ENCODE results near the gene SUCLG2.

Gene SUCLG2

DNA sequence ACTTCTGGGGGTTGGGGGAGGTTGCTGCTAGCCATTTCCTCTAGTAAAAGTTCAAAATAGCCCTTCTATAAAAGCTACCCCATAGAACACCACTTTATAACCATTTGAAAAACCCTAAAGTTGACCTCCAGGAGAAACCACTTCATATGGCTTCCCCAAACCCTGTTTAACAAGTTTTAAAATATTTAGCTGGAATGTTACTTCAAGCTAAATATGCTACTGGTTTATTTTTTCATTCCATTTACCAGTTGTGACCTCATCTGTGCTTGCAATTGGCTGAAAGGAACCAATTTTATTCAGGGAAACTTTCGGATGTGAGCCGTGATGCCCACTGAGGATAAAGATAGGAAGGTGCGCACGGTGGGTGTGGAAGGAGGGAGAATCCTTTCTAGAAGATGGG lies 221.3 kb downstream of the SUCLG2 start:
- no peak for DNase-seq

GRCh38 chr3:67431887-67432286 lies 222.5 kb downstream of the SUCLG2 start:
- DNase-seq = no peak

DNA sequence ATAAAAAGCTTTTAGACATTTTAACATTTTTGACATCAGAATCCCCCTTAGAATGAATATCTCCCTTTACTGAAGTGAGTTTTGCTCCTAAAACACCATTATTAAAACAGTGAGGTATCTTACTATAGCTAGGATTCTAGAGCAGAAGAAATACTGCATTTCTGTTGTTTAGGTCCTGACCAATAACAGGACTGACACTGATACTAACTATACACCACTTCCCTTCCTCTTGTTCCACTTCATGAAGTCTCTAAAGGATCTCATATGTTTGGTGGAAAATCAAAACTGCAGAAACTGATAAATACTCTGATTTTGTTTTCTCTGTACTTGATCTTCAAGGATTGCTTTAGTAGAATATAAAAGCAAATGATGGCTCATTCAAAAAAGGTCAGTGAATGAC lies 230.7 kb downstream of the SUCLG2 start:
- no peak for DNase-seq

GRCh38 chr3:67421912-67422311 lies 232.5 kb downstream of the SUCLG2 start:
- DNase-seq = no peak

GRCh38 chr3:67419779-67420178 lies 234.6 kb downstream of the SUCLG2 start:
- DNase-seq = no peak

GRCh38 chr3:67419218-67419529 lies 235.2 kb downstream of the SUCLG2 start:
- no peak for DNase-seq

- DNase-seq = no peak
Observed at GRCh38 chr3:67418426-67419217, 235.8 kb downstream of the SUCLG2 start.

- no peak for DNase-seq
Observed at GRCh38 chr3:67416703-67417102, 237.7 kb downstream of the SUCLG2 start.

GRCh38 chr3:67415511-67415910 lies 238.9 kb downstream of the SUCLG2 start:
- DNase-seq = no peak

DNA sequence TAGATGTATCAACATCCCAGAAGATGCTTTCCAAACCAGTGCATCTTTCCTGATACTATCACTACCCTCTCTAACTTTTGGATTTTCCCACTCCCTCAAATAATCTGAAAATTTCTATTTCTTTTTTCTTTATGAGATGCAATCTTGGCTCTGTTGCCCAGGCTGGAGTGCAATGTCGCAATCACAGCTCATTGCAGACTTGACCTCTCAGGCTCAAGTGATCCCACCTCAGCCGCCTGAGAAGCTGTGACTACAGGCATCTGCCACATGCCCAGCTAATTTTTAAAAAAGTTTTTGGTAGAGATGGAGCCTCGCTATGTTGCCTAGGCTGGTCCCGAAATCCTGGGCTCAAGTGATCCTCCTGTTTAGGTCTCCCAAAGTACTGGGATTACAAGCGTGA lies 239.7 kb downstream of the SUCLG2 start:
- no peak for DNase-seq

DNA sequence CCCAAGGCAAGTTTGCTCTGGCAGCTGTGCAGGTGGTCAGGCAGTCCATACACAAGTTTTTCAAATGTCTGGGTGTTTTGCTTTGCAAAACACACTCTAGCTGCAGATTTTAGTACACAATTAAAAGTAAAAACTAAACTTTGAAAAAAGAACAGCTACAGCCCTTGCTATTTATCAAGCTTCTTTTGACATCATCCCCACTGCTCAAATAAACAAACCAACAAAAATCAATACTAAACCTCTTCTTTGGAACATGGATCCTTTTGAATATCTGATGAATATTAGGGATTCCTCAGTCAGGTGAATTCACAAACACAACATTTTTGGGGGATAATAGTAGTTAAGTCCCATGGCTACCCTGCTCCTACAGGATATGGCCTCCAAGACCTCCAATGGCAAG lies 249.2 kb downstream of the SUCLG2 start:
- DNase-seq = no peak

GRCh38 chr3:67402873-67403272 lies 251.5 kb downstream of the SUCLG2 start:
- no peak for DNase-seq

GRCh38 chr3:67401921-67402320 lies 252.5 kb downstream of the SUCLG2 start:
- DNase-seq = no peak

DNA sequence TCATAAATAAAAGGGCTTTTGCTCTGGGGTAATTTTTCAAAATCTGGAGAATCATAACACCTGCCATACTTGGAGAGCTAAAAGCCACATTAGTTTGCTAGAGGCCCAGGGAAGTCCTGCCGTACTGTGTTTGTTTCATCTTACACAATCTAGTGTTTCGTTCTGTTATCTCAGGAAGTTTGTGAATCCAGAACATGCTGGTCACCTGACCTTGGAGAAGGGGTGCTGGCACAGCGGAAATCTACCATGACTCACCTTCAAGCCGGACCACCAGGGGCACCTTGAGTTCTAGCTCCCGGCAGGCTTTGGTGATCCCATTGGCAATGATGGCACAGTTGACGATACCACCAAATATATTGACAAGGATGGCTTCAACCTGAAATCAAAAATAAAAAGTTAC lies 253.9 kb downstream of the SUCLG2 start:
- DNase-seq = no peak

DNA sequence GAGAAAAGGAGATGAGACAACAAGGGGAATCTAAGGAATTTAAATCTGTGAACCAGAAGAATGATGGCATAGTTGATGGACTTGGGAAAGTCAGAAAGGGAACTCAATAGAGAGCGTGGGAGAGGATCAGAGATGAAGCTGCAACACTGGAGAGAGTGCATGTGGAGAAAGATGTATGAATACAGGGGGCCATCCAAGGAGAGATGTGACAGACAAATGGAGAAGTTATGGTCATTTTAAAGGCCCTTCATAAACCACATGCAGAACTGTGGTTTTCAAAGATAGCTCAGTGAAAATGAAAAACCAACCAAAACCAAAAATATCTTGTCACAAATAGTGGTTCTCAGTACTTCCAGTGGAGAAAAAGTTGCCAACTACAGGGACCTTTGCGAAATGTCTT lies 265.2 kb downstream of the SUCLG2 start:
- DNase-seq = no peak

DNA sequence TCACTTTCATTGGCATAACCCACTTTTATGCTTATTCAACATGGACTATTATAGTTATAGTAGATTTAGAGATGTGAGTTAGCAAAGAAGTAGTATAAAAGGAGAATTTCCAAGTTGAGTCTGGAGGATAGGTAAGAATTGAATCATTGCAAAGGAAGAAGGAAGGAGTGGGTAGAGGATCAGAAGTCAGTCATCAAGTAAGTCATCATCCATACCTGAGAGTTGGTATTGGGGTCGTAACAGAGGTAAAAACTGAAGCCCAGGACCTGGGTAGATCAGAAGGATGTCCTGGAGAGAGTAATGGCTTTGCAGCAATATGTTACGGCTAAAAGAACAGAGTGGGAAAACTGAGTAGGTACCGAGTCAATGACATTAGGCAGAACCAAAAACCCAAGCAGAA lies 265.7 kb downstream of the SUCLG2 start:
- no peak for DNase-seq

DNA sequence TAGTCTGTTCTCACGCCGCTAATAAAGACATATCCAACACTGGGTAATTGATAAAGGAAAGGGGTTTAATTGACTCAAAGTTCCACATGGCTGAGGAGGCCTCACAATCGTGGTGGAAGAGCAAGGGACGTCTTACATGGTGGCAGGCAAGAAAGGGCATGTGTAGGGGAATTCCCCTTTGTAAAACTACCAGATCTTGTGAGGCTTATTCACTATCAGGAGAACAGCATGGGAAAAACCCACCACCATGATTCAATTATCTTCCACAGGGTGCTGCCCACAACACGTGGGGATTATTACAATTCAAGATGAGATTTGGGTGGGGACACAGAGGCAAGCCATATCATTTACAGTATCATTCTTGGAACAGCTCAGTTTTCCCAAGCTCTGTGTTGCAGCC lies 268.0 kb downstream of the SUCLG2 start:
- DNase-seq = no peak

- DNase-seq = no peak
Observed at GRCh38 chr3:67384760-67385397, 269.5 kb downstream of the SUCLG2 start.

DNA sequence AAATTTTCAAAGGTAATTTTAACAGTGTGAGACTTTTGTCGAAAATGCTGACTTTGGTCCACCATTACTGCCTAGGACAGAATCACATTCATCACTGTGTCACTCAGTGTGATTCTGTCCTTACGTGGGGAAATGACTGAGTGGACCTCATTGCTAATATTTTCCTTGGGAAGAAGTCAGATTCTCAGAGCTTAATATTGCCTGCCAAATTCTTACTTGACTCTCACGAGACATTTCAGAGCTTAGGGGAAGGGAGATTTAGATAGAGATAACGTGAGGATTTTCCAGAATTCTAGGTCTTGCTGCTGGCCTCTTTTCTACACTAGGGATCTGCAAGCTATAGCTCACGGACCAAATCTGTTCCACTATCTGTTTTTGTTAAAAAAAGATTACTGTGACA lies 270.4 kb downstream of the SUCLG2 start:
- no peak for DNase-seq

- no peak for DNase-seq
Observed at GRCh38 chr3:67383379-67383778, 271.0 kb downstream of the SUCLG2 start.

- DNase-seq = no peak
Observed at GRCh38 chr3:67382536-67382935, 271.9 kb downstream of the SUCLG2 start.

DNA sequence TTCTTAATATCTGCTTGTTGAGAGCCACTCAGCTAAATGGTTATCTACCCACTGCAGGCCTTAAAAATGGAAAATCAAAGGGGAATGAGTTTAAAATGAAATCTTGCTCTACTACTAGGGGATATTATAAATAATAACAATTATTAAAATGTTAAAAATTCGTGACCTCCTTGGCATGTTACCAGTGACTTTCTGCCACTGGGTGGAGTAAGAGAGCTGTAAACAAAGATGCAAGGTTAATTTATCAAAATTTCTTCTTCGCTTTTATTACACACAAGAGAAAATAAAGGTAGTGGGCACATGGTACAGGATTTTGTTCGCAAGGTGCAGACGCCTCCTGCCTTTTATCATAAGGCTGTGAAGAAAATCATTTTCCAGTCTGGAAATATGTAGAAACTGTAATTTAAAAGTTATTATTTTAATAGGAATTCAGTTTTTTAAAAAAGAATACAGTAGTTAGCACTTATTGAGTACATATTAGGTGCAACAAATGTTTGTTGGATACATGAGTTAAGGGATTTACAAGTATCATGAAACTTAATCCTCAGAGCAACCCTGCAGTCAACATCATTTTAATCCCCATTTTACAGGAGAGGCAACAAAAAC lies 272.6 kb downstream of the SUCLG2 start:
- no peak for DNase-seq

DNA sequence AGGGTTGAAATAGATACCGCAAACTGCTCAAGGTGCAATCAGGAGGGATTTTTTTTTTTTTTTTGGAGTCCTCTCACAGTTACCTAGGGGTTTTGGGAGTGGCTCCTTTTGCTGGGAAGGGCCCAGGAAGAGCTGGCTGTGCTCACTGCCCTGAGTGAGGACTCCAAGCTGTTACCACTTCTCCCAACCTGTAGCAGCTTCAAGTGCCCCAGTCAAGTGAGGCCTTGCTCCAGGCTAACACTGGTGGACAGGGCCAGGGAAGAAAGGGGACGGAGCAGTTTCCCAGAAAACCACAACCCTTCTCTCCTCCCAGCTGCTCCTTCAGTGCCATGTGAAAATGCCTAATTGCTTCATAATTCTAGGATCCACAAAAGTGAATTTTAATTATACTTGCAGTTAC lies 274.3 kb downstream of the SUCLG2 start:
- no peak for DNase-seq

DNA sequence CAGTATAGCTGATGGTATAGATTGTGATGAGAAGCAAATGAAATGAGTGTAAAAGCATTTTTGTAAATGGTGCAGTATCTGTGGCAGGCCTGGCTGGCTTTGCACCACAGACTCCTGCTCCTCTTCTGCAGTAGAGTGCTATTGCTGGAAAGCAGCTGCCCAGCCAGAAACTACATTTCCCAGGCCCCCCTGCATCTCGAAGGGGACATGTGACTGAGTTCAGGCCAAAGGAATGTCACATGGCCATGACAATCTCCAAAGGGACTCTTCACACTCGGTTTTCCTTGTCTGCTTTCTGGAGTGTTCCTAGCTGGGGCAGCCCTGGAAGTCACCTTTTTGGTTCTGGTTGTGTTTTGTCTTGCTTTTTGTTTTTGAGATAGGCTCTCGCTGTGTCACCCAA lies 277.1 kb downstream of the SUCLG2 start:
- DNase-seq = no peak

- DNase-seq = no peak
Observed at GRCh38 chr3:67376416-67376815, 278.0 kb downstream of the SUCLG2 start.

Measured in NCI-H2107 (cell line).